CD8-positive, alpha-beta memory T cell (primary cell): ENCODE results near the gene ZDHHC7. TPM values are rescaled to one million over a fixed set of nuclear protein-coding genes. Genes with fewer than 3 reads are reported as not detected.

Source experiments
- CTCF ChIA-PET: fragments of 350-600 bp; sonication (Branson Sonifier 250); formaldehyde crosslinking; loops from one replicate; lab custom pipeline; 2021; ENCODE audit warnings: antibody characterized with exemption; lab: Charles Lee
- POLR2A ChIA-PET: fragments of 350-600 bp; sonication (Branson Sonifier 250); formaldehyde crosslinking; loops from one replicate; lab custom pipeline; 2021; ENCODE audit warnings: antibody characterized with exemption; lab: Charles Lee
- DNase-seq, 5 donors: peaks; one replicate each; pipeline versions ENCODE4 v3.0.0 to v3.0.0-alpha.2; 2020 to 2022; ENCODE audit warnings: mixed read lengths in 1 of 5
- H3K27ac ChIP-seq: one replicate; pipeline ENCODE4 v1.7.0; 2013; ENCODE audit warnings: low read depth, mild to moderate bottlenecking, low read length, moderate library complexity
- H3K27me3 ChIP-seq: 2 replicates; pipeline ENCODE4 v1.7.0; 2013; ENCODE audit warnings: low read length, mild to moderate bottlenecking; ENCODE audit not compliant: insufficient read depth, poor library complexity, severe bottlenecking
- H3K36me3 ChIP-seq: 2 replicates; pipeline ENCODE4 v1.7.0; 2013; ENCODE audit warnings: mild to moderate bottlenecking, low read length, moderate library complexity; ENCODE audit not compliant: insufficient read depth
- H3K4me1 ChIP-seq: 2 replicates; pipeline ENCODE4 v1.7.0; 2013; ENCODE audit warnings: mild to moderate bottlenecking, low read length, moderate library complexity; ENCODE audit not compliant: insufficient read depth
- H3K4me3 ChIP-seq: 2 replicates; pipeline ENCODE4 v1.7.0; 2013; ENCODE audit warnings: mild to moderate bottlenecking, low read length
- H3K9me3 ChIP-seq: 2 replicates; pipeline ENCODE4 v1.7.0; 2013; ENCODE audit warnings: mild to moderate bottlenecking, low read length
- H3K27ac Mint-ChIP-seq, 8 donors: one replicate each; pipeline ENCODE4 v1.8.0; 2020 to 2021; ENCODE audit warnings: mixed read lengths in 8 of 8, mild to moderate bottlenecking in 6 of 8, inconsistent platforms in 3 of 8, moderate library complexity in 3 of 8
- H3K27me3 Mint-ChIP-seq, 2 donors: one replicate each; pipeline ENCODE4 v1.8.0; 2020 to 2021; ENCODE audit warnings: mixed read lengths in 2 of 2, mild to moderate bottlenecking in 1 of 2, moderate library complexity in 1 of 2
- H3K36me3 Mint-ChIP-seq, 3 donors: one replicate each; pipeline ENCODE4 v1.8.0; 2020 to 2021; ENCODE audit warnings: mixed read lengths in 3 of 3, inconsistent platforms in 1 of 3, mild to moderate bottlenecking in 1 of 3
- H3K4me1 Mint-ChIP-seq, 3 donors: one replicate each; pipeline ENCODE4 v1.8.0; 2020 to 2021; ENCODE audit warnings: mixed read lengths in 3 of 3, inconsistent platforms in 1 of 3, mild to moderate bottlenecking in 1 of 3
- H3K4me3 Mint-ChIP-seq, 7 donors: one replicate each; pipeline ENCODE4 v1.8.0; 2020 to 2021; ENCODE audit warnings: mixed read lengths in 7 of 7, mild to moderate bottlenecking in 6 of 7, moderate library complexity in 4 of 7, inconsistent platforms in 2 of 7
- H3K9me3 Mint-ChIP-seq, 5 donors: one replicate each; pipeline ENCODE4 v1.8.0; 2020 to 2022; ENCODE audit warnings: mixed read lengths in 5 of 5, mild to moderate bottlenecking in 3 of 5, moderate library complexity in 2 of 5, inconsistent platforms in 1 of 5
- polyA plus RNA-seq: library from polyadenylated mRNA; unstranded; fragments of 300-500 nt; fragmentation: Illumina TruSeq; gene quantifications from one replicate; pipeline ENCODE4 v1.2.3, GENCODE V29; 2021
- total RNA-seq, 2 experiments: library from RNA; stranded (reverse); gene quantifications; one replicate each; pipeline ENCODE4 v1.2.3, GENCODE V29; 2021

Gene ZDHHC7
- total and polyA plus RNA-seq, 3 experiments from 2014 or later: 31.6 to 45.7 (median 32.6) TPM

- no peaks in the 10 kb centered on the region for H3K27me3 ChIP-seq
- peaks cover 0 to 63% (median 16%) of the 10 kb centered on the region in 3 donors for H3K36me3 Mint-ChIP-seq
- H3K9me3 ChIP-seq: no peaks in the 10 kb centered on the region
- H3K27ac Mint-ChIP-seq: peak overlapping the region in 2 of 8 donors; percentile 9 to 17
- ChIA-PET POLR2A (no interaction called here), CTCF (interaction anchor here (1.1 to 1.5 kb wide), 3 partner anchors 25 to 90 kb away, joined by 3 to 6 read pairs (median 4); partner anchors contain the start of gene KIAA0513)
- no peaks in the 10 kb centered on the region for H3K4me1 ChIP-seq
- no peak overlapping the region for H3K4me3 ChIP-seq
- no peak overlapping the region for H3K27ac ChIP-seq
- no peak overlapping the region for H3K4me3 Mint-ChIP-seq
- H3K4me1 Mint-ChIP-seq: peaks cover 21 to 44% (median 30%) of the 10 kb centered on the region in 3 donors
- H3K36me3 ChIP-seq: peaks cover 22% of the 10 kb centered on the region
- peaks cover 0 to 2% of the 10 kb centered on the region in 2 donors for H3K27me3 Mint-ChIP-seq
- no peak for DNase-seq
- no peaks in the 10 kb centered on the region for H3K9me3 Mint-ChIP-seq
These were observed 15.0 kb downstream of the ZDHHC7 start for GRCh38 chr16:84996365-84996764.

GRCh38 chr16:84995663-84996062, 15.7 kb downstream of the ZDHHC7 start:
- no peak overlapping the region for H3K4me3 ChIP-seq
- no peaks in the 10 kb centered on the region for H3K9me3 Mint-ChIP-seq
- ChIA-PET POLR2A (no interaction called here), CTCF (interaction anchor here (1.1 to 1.2 kb wide), 3 partner anchors 25 to 91 kb away, joined by 3 to 4 read pairs (median 3); partner anchors contain the start of gene KIAA0513)
- H3K4me1 ChIP-seq: no peaks in the 10 kb centered on the region
- DNase-seq: peak in 3 of 5 donors; percentile 25 to 54 (median 25)
- H3K36me3 ChIP-seq: peaks cover 27% of the 10 kb centered on the region
- peaks cover 20 to 42% (median 26%) of the 10 kb centered on the region in 3 donors for H3K4me1 Mint-ChIP-seq
- peak overlapping the region in 2 of 8 donors; percentile 15 to 35 for H3K27ac Mint-ChIP-seq
- peak overlapping the region in 1 of 7 donors; percentile 13 for H3K4me3 Mint-ChIP-seq
- no peak overlapping the region for H3K27ac ChIP-seq
- no peaks in the 10 kb centered on the region for H3K9me3 ChIP-seq
- peaks cover 0 to 65% (median 16%) of the 10 kb centered on the region in 3 donors for H3K36me3 Mint-ChIP-seq
- no peaks in the 10 kb centered on the region for H3K27me3 ChIP-seq
- peaks cover 0 to 2% of the 10 kb centered on the region in 2 donors for H3K27me3 Mint-ChIP-seq

- CTCF ChIA-PET: interaction anchor here (1.5 kb wide), 1 partner anchor 62 kb away, joined by 4 read pairs; no protein-coding TSS in a partner anchor
- POLR2A ChIA-PET: no interaction called here
- Histone ChIP-seq H3K4me1 (no peaks in the 10 kb centered on the region), H3K27me3 (no peaks in the 10 kb centered on the region), H3K4me3 (no peak overlapping the region), H3K36me3 (peaks cover 41% of the 10 kb centered on the region), H3K27ac (peak overlapping the region; percentile 3), H3K9me3 (no peaks in the 10 kb centered on the region)
- Mint-ChIP-seq H3K27me3 (peaks cover 0 to 2% of the 10 kb centered on the region in 2 donors), H3K36me3 (peaks cover 2 to 69% (median 25%) of the 10 kb centered on the region in 3 donors), H3K4me3 (no peak overlapping the region), H3K4me1 (peaks cover 14 to 32% (median 15%) of the 10 kb centered on the region in 3 donors), H3K9me3 (no peaks in the 10 kb centered on the region), H3K27ac (peak overlapping the region in 5 of 8 donors; percentile 8 to 91 (median 63))
- DNase-seq: no peak
These were observed 17.4 kb downstream of the ZDHHC7 start for GRCh38 chr16:84993926-84994325.

- POLR2A ChIA-PET: no interaction called here
- H3K27me3 ChIP-seq: no peaks in the 10 kb centered on the region
These were observed 18.6 kb downstream of the ZDHHC7 start for GRCh38 chr16:84992717-84993075.

GRCh38 chr16:84990782-84991181, 20.6 kb downstream of the ZDHHC7 start:
- DNase-seq: no peak
- ChIA-PET CTCF (interaction anchor here (0.9 kb wide), 1 partner anchor 20 kb away, joined by 4 read pairs; no protein-coding TSS in a partner anchor), POLR2A (no interaction called here)
- no peak overlapping the region for H3K4me3 ChIP-seq
- H3K36me3 Mint-ChIP-seq: peaks cover 3 to 89% (median 30%) of the 10 kb centered on the region in 3 donors
- H3K27ac Mint-ChIP-seq: peak overlapping the region in 2 of 8 donors; percentile 26 to 34
- H3K4me1 ChIP-seq: no peaks in the 10 kb centered on the region
- H3K4me3 Mint-ChIP-seq: no peak overlapping the region
- H3K27ac ChIP-seq: no peak overlapping the region
- no peaks in the 10 kb centered on the region for H3K9me3 Mint-ChIP-seq
- H3K4me1 Mint-ChIP-seq: peaks cover 14 to 18% (median 18%) of the 10 kb centered on the region in 3 donors
- H3K36me3 ChIP-seq: peaks cover 62% of the 10 kb centered on the region
- H3K27me3 Mint-ChIP-seq: no peaks in the 10 kb centered on the region
- H3K27me3 ChIP-seq: no peaks in the 10 kb centered on the region
- no peaks in the 10 kb centered on the region for H3K9me3 ChIP-seq

More at GRCh38 chr16:84992717-84993075, 18.6 kb downstream of the ZDHHC7 start:
- H3K9me3 ChIP-seq: no peaks in the 10 kb centered on the region
- no peaks in the 10 kb centered on the region for H3K9me3 Mint-ChIP-seq
- H3K36me3 ChIP-seq: peaks cover 51% of the 10 kb centered on the region
- no peak overlapping the region for H3K4me3 Mint-ChIP-seq
- H3K36me3 Mint-ChIP-seq: peaks cover 3 to 78% (median 22%) of the 10 kb centered on the region in 3 donors
- peaks cover 12 to 28% (median 14%) of the 10 kb centered on the region in 3 donors for H3K4me1 Mint-ChIP-seq
- H3K27me3 Mint-ChIP-seq: no peaks in the 10 kb centered on the region
- H3K27ac Mint-ChIP-seq: peak overlapping the region in 1 of 8 donors; percentile 5
- no peaks in the 10 kb centered on the region for H3K4me1 ChIP-seq
- no peak overlapping the region for H3K27ac ChIP-seq
- no peak for DNase-seq
- H3K4me3 ChIP-seq: no peak overlapping the region
- CTCF ChIA-PET: no interaction called here

GRCh38 chr16:84989749-84990620, 21.4 kb downstream of the ZDHHC7 start:
- POLR2A ChIA-PET: interaction anchor here (0.6 kb wide), 1 partner anchor 94 kb away, joined by 8 read pairs; no protein-coding TSS in a partner anchor
- Mint-ChIP-seq H3K9me3 (no peaks in the 10 kb centered on the region), H3K36me3 (peaks cover 3 to 87% (median 24%) of the 10 kb centered on the region in 3 donors), H3K27me3 (no peaks in the 10 kb centered on the region), H3K4me3 (no peak overlapping the region), H3K4me1 (peaks cover 10% of the 10 kb centered on the region in 3 donors), H3K27ac (peak overlapping the region in 4 of 8 donors; percentile 2 to 50 (median 32))
- CTCF ChIA-PET: interaction anchor here (0.9 kb wide), 1 partner anchor 19 kb away, joined by 5 read pairs; no protein-coding TSS in a partner anchor
- no peaks in the 10 kb centered on the region for H3K27me3 ChIP-seq
- no peak overlapping the region for H3K27ac ChIP-seq
- peaks cover 61% of the 10 kb centered on the region for H3K36me3 ChIP-seq
- no peak for DNase-seq
- H3K4me3 ChIP-seq: no peak overlapping the region
- H3K4me1 ChIP-seq: no peaks in the 10 kb centered on the region
- no peaks in the 10 kb centered on the region for H3K9me3 ChIP-seq

- H3K9me3 Mint-ChIP-seq: no peaks in the 10 kb centered on the region
- Histone ChIP-seq H3K4me1 (no peaks in the 10 kb centered on the region), H3K9me3 (no peaks in the 10 kb centered on the region), H3K36me3 (peaks cover 46% of the 10 kb centered on the region), H3K27me3 (no peaks in the 10 kb centered on the region), H3K4me3 (no peak overlapping the region), H3K27ac (no peak overlapping the region)
- ChIA-PET POLR2A (no interaction called here), CTCF (no interaction called here)
- DNase-seq: no peak
- H3K4me1 Mint-ChIP-seq: peaks cover 5 to 10% (median 9%) of the 10 kb centered on the region in 3 donors
- no peak overlapping the region for H3K4me3 Mint-ChIP-seq
- H3K36me3 Mint-ChIP-seq: peaks cover 3 to 81% (median 17%) of the 10 kb centered on the region in 3 donors
- no peak overlapping the region for H3K27ac Mint-ChIP-seq
- no peaks in the 10 kb centered on the region for H3K27me3 Mint-ChIP-seq
These were observed 22.8 kb downstream of the ZDHHC7 start for GRCh38 chr16:84988328-84989080.
